Measurements from ENCODE around the gene PRKCI. TPM values are rescaled to one million over a fixed set of nuclear protein-coding genes. Genes with fewer than 3 reads are reported as not detected.

The PRKCI gene
- total RNA-seq, 1 donor from 2014 or later = 45.9 TPM

DNA sequence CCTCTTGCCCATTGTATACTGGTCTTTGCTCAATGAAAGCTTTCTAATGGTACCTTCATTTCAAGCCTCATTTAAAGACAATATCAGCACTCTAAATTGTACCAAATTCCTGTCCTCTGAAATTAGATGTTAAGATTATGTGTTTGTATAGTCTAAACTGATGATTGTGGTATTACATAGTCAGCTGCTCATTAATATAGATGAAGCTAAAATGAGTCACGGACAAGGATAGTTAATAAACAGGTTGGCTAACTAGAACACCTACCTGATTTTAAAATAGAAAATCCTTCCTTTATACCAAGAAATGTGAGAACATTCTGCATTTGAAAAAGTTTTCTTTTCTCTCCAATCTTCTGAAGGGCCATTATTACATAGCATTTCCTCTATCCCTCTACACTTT is 2.9 kb downstream of the PRKCI start:
- intact Hi-C loops (cut with DNase I) = no loop called here
- ATAC-seq (no peak), DNase-seq (no peak)
- TF ChIP-seq, protein P1, sequence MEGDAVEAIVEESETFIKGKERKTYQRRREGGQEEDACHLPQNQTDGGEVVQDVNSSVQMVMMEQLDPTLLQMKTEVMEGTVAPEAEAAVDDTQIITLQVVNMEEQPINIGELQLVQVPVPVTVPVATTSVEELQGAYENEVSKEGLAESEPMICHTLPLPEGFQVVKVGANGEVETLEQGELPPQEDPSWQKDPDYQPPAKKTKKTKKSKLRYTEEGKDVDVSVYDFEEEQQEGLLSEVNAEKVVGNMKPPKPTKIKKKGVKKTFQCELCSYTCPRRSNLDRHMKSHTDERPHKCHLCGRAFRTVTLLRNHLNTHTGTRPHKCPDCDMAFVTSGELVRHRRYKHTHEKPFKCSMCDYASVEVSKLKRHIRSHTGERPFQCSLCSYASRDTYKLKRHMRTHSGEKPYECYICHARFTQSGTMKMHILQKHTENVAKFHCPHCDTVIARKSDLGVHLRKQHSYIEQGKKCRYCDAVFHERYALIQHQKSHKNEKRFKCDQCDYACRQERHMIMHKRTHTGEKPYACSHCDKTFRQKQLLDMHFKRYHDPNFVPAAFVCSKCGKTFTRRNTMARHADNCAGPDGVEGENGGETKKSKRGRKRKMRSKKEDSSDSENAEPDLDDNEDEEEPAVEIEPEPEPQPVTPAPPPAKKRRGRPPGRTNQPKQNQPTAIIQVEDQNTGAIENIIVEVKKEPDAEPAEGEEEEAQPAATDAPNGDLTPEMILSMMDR (IDR thresholded peaks at IDR 0.05) = no peak
- peaks cover 21% of the 10 kb centered on the region for H3K4me1 ChIP-seq
- H3K27ac ChIP-seq = no peak overlapping the region
- H3K36me3 ChIP-seq = no peaks in the 10 kb centered on the region
- no peaks in the 10 kb centered on the region for H3K27me3 ChIP-seq (ENCODE audit: low read depth)
- H3K4me3 ChIP-seq = no peak overlapping the region
- no peaks in the 10 kb centered on the region for H3K9me3 ChIP-seq

DNA sequence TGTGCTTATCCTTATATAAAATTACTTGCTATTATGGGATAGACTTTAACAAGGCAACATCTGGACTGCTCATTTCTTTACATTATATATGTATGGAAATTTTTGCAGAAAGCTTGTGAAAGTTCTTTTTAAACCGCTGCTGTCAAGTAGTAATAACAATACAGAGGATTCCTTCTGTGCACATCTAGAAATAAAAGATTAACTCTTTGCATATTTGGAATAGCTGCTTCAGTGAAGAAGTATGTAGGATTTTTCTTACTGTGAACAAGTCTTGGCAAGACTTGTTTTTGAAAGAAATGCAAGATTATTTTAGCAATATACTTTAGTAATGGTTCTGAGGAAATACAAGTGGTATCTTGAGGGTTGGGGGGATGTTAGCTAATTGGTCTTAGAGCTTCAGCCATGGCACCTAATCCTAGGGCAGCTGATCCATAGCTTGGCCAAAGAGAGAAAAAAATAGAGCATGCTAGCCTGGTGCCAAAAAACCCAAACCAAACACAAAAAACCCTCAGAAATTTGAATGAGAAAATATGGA is 4.3 kb downstream of the PRKCI start:
- H3K9me3 ChIP-seq = no peaks in the 10 kb centered on the region
- TF ChIP-seq, protein P1 (IDR thresholded peaks at IDR 0.05) = no peak
- no peaks in the 10 kb centered on the region for H3K27me3 ChIP-seq (ENCODE audit: low read depth)
- peaks cover 21% of the 10 kb centered on the region for H3K4me1 ChIP-seq
- DNase-seq (no peak), ATAC-seq (no peak)
- H3K27ac ChIP-seq = no peak overlapping the region
- H3K4me3 ChIP-seq = no peak overlapping the region
- intact Hi-C loops (cut with DNase I) = no loop called here
- no peaks in the 10 kb centered on the region for H3K36me3 ChIP-seq

DNA sequence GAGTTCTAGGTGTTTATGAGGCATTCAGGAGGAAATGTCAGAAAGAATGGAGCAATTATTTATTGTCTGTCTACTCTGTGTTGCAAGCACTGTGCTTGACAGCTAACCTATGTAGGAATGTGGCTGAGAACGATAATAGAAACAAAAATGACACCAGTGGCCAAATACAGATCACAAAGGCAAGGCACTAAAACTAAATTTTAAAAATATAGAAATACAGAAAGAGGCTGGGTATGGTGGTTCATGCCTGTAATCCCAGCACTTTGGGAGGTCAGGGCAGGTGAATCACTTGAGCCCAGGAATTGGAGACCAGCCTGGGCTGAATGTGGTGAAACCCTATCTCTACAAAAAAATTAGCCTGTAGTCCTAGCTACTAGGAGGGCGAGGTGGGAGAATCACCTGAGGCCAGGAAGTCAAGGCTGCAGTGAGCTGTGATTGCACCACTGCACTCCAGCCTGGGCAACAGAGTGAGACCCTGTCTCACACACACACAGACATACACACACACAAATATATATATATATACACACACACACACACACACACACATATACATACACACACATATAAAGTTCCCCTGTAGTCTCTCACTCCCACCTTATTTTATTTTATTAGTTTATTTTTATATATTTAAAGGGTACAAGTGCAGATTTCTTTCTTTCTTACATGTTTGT is 6.0 kb downstream of the PRKCI start:
- ATAC-seq = peak; percentile 37 to 42
- H3K4me1 ChIP-seq = peaks cover 28% of the 10 kb centered on the region
- H3K27ac ChIP-seq = peak overlapping the region; percentile 18
- no peak for DNase-seq
- no peaks in the 10 kb centered on the region for H3K27me3 ChIP-seq (ENCODE audit: low read depth)
- no peak overlapping the region for H3K4me3 ChIP-seq
- TF ChIP-seq, protein P1 (IDR thresholded peaks at IDR 0.05) = no peak
- no peaks in the 10 kb centered on the region for H3K36me3 ChIP-seq
- no peaks in the 10 kb centered on the region for H3K9me3 ChIP-seq
- intact Hi-C loops (cut with DNase I) = no loop called here

DNA sequence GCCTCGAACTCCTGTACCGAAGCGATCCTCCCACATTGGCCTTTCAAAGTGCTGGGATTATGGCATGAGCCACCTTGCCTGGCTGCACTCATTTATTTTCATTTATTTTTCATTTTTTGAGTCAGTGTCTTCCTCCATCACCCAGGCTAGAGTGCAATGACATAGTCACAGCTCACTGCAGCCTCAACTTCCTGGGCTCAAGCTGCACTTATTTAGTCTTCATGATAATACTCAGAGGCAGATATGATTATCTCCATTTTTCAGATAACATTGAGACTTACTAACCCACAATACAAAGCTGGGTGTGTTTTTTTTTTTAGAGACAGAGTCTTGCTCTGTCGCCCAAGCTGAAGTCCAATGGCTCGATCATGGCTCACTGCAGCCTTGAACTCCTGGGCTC is 10.0 kb downstream of the PRKCI start:
- Histone ChIP-seq H3K9me3 (no peaks in the 10 kb centered on the region), H3K4me1 (peaks cover 29% of the 10 kb centered on the region), H3K36me3 (peaks cover 18% of the 10 kb centered on the region), H3K27me3 (ENCODE audit: low read depth) (no peaks in the 10 kb centered on the region), H3K27ac (no peak overlapping the region), H3K4me3 (no peak overlapping the region)
- intact Hi-C loops (cut with DNase I) = no loop called here
- no peak for DNase-seq
- TF ChIP-seq, protein P1 (IDR thresholded peaks at IDR 0.05) = no peak
- ATAC-seq = no peak

DNA sequence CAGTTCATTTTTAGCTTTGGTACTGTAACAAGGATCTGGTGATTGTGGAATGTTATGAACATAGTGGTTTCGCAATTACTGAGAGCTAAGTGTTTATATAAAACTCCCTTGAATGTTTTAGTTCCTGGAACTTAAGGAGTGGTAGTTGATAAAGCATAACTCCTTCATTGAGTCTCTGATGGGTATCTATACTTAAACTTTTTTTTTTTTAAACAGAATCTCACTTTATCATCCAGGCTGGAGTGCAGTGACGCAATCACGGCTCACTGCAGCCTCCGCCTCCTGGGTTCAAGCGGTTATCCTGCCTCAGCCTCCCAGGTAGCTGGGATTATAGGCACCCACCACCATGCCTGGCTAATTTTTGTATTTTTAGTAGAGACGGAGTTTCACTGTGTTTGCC is 11.3 kb downstream of the PRKCI start:
- peak; percentile 59 for DNase-seq
- Histone ChIP-seq H3K36me3 (peaks cover 19% of the 10 kb centered on the region), H3K27me3 (ENCODE audit: low read depth) (no peaks in the 10 kb centered on the region)

More for the DNA sequence above, 11.3 kb downstream of the PRKCI start:
- TF ChIP-seq, protein P1 (IDR thresholded peaks at IDR 0.05) = no peak
- ATAC-seq = peak; percentile 89 to 93
- Histone ChIP-seq H3K4me3 (no peak overlapping the region), H3K27ac (peak overlapping the region; percentile 14), H3K4me1 (peaks cover 19% of the 10 kb centered on the region), H3K9me3 (no peaks in the 10 kb centered on the region)
- intact Hi-C loops (cut with DNase I) = no loop called here

Data from lower lobe of right lung (tissue), 2 donors.